HG03139 (cell line): ENCODE results near the gene RNF144A.

Source experiments
- ATAC-seq: cut with Tn5 transposase; IDR thresholded peaks from one replicate; pipeline ENCODE4 v1.9.1; 2021; ENCODE audit not compliant: unreplicated experiment

The RNF144A gene

GRCh38 chr2:6968319-6969100 lies 51.3 kb downstream of the RNF144A start:
- ATAC-seq: no peak

- no peak for ATAC-seq
These were observed 53.3 kb downstream of the RNF144A start for GRCh38 chr2:6970551-6970950.

DNA sequence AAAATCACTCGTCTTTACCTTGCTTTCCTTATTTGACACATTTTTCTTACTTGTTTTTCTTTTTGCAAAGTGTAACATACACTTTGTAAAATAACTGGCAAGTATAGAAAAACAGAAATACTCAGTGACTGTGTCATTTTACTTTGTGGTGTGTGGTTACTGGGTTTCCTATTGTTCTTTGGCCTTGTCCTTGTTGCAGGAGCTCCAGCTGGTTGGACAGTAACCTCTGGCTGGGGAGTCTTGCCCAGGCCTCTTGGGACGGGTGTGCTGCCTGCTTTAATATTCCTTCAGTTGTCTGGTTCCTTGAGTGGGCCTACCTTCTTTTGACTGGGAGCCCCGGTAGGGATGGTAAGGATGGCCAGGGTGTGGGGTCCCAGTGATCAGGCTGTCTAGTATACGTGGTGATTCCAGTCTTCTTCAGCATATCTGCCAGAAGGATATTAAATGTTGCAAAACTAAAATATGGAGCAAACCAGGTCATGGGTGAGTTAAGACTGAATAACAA lies 53.8 kb downstream of the RNF144A start:
- ATAC-seq: no peak

- ATAC-seq: no peak
These were observed 54.3 kb downstream of the RNF144A start for GRCh38 chr2:6971502-6971901.

GRCh38 chr2:6972067-6972710 lies 55.0 kb downstream of the RNF144A start:
- no peak for ATAC-seq

DNA sequence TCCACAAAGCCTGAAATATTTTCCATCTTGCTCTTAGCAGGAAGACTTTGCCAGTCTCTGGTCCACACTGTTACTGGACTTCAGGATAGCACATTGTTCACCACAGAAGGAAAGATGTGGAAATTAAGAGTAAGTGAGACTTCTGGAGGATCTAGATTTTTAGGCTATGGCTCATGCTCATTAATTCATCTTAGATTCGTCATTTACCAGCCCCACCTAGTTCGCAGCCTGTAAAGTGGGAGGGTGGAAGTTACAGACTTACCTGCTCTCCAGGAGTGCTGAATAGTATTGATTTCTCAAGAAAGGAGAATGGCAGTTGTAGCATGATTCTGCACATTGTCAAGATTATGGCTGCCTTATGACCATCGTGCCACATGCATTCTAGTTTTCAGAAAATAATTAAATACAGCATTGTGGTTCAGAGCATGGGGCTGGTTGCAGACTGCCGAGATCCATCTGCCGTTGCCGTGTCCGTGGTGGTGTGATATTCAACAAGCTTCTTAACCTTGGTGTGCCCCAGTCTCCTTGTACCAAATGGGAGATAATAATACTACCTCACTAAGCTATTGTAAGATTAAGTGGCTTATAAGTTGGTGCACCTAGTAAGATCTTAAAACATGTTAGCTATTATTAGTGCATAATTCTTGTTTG lies 56.8 kb downstream of the RNF144A start:
- ATAC-seq: no peak

- ATAC-seq: no peak
These were observed 58.8 kb downstream of the RNF144A start for GRCh38 chr2:6975988-6976387.

DNA sequence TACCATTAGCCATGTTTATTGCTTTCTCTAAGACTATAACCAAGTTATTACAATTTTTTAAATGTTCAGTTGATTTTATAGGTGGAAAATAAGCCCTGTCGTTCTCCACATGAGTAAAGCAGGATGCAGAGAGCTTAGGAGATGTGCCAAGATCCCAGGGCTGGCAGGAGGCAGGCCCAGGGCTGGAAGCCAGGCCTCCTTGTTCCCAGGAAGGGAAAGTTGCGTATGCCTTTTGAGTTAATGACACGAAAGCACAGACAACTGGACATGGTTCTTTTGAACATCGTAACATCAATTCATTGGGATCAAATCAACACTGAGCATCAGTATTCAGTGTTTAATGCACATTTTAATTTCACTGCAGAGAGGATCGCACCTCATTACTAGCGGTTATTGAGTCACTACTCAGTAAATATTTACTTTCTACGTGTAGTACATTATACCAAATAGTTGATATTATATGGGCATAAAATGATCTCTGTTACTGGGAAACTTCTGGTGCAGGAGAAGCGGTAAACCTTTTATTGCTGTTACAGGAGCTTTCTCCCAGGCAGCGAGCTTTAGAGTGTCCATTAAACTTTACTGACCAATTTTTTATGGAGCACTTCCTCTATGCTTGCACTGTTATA lies 60.0 kb downstream of the RNF144A start:
- ATAC-seq: no peak

- ATAC-seq: no peak
These were observed 60.6 kb downstream of the RNF144A start for GRCh38 chr2:6977786-6978185.

DNA sequence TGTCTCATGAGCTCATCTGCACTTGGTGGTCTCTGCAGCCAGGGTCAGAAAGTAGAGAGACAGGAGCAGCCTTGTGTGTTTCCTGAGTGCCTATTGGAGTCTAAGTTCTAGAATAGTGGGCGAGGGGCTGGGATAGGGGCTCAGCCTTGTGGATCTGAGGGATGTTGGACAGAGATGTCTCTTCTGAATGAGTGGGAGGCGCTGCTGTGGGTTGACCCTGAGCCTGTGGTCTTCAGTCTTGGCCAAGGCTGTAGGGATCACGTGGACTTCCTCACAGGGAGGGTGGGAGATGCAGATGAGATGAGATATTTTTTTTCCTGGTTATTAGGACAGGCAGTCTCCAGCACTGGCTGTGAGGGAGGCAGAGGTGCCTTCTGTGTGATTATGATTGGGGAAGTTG lies 61.8 kb downstream of the RNF144A start:
- no peak for ATAC-seq

DNA sequence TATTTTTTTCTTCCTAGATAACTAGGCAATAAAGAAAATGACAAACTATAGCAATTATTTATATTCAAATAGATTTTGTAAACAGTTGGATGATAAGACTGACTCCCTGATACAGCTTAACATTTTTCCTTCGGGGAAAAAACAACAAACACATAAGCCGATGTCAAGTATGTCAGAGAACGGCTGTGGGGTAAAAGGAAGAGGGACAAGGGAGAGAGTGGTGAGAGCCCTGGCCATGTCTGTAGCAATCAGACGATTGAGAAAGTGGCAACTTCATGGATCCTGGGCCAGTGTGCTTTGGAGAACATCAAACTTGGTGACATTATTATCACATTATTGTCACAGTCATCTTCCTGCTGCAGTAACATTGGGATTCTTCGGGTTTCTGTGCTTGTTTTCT lies 65.2 kb downstream of the RNF144A start:
- ATAC-seq: no peak

GRCh38 chr2:6982934-6983589 lies 65.8 kb downstream of the RNF144A start:
- ATAC-seq: no peak

- no peak for ATAC-seq
These were observed 69.2 kb downstream of the RNF144A start for GRCh38 chr2:6986301-6986911.

- no peak for ATAC-seq
These were observed 69.7 kb downstream of the RNF144A start for GRCh38 chr2:6986912-6987361.

GRCh38 chr2:6990871-6991270 lies 73.7 kb downstream of the RNF144A start:
- no peak for ATAC-seq

GRCh38 chr2:6992794-6993228 lies 75.6 kb downstream of the RNF144A start:
- ATAC-seq: no peak

DNA sequence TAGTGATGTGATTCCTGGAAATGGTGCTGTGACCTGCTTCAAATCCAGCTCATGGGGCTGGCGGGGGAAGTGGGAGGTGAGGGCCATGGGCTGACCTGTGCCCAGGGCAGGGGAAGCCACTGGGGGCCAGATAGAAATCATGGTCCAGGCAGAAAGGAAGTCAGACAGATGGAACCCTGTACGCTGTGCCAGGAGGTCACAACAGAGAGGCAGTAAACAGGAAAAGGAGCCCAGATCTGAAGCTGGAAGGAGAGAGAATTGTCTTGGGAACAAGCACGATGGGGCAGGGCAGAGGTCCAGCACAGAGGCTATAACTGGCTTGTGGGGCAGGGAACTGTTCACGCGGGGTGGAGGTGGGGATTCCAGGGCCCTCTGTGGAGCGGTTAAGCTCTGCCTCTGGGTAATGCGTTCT lies 76.0 kb downstream of the RNF144A start:
- no peak for ATAC-seq

DNA sequence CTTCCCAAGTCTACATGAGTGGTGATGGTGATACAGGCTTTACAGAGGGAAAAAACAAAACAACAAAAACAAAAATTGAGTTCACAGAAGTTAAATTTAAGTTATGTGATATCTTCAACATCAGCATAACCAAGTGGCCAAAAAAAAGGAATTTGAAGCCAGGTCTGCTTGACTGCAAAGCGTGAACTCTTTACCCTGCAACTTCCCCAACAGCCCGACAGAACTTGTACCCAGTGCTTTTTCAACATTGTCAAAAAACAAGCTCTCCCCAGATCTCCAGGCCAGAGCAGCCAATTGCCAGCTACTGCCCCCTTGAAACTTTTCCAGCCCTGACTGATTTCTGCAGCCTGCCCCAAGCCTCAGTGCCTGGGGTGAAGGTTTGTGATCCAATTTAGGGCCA lies 76.7 kb downstream of the RNF144A start:
- ATAC-seq: no peak

GRCh38 chr2:6994536-6995128 lies 77.4 kb downstream of the RNF144A start:
- no peak for ATAC-seq
